GM12878 (cell line): ENCODE measurements around the gene PLVAP. TPM values are rescaled to one million over a fixed set of nuclear protein-coding genes. Genes with fewer than 3 reads are reported as not detected.
A peak's percentile ranks its signal among the peaks of the same experiment; 100 is the strongest.

ENCODE experiments used
- CEBPZ ChIP-seq: fragments of 150-350 bp; IDR thresholded peaks from 2 replicates; pipeline ENCODE4 v1.6.1; 2016; ENCODE audit warnings: low read depth, low read length
- E4F1 ChIP-seq: fragments of 450-650 bp; IDR thresholded peaks from 2 replicates; pipeline ENCODE4 v1.6.1; 2018; ENCODE audit warnings: borderline replicate concordance, mild to moderate bottlenecking; ENCODE audit not compliant: partially characterized antibody
- EED ChIP-seq: sonication (generic); IDR thresholded peaks from 2 replicates; pipeline ENCODE4 v1.6.1; 2016; ENCODE audit warnings: antibody characterized with exemption, low read depth
- GABPA ChIP-seq: IDR thresholded peaks from 2 replicates; pipeline ENCODE4 v1.6.1; 2014; ENCODE audit warnings: antibody characterized with exemption, low read depth, mild to moderate bottlenecking, inconsistent platforms
- HCFC1 ChIP-seq: fragments of 150-350 bp; IDR thresholded peaks from 2 replicates; pipeline ENCODE4 v1.6.1; 2014; ENCODE audit warnings: low read length
- NKRF ChIP-seq: fragments of 450-650 bp; conservative IDR thresholded peaks from 2 replicates; pipeline ENCODE4 v1.6.1; 2017; ENCODE audit warnings: mild to moderate bottlenecking, moderate library complexity
- RELB ChIP-seq: fragments of 450-650 bp; IDR thresholded peaks from 2 replicates; pipeline ENCODE4 v1.6.1; 2017; ENCODE audit warnings: low read depth, mild to moderate bottlenecking, moderate library complexity
- REST ChIP-seq: IDR thresholded peaks from 2 replicates; pipeline ENCODE4 v1.6.1; 2012; ENCODE audit warnings: mild to moderate bottlenecking, low read depth, low read length
- STAT3 ChIP-seq: IDR thresholded peaks from 2 replicates; pipeline ENCODE4 v1.6.1; 2011; ENCODE audit warnings: low read depth, low read length, improper control_type of control experiment
- ZNF24 ChIP-seq: fragments of 450-650 bp; IDR thresholded peaks from 2 replicates; pipeline ENCODE4 v1.6.1; 2017; ENCODE audit warnings: antibody characterized with exemption, mild to moderate bottlenecking
- ZNF622 ChIP-seq: fragments of 450-650 bp; IDR thresholded peaks from 2 replicates; pipeline ENCODE4 v1.6.1; 2017; ENCODE audit warnings: mild to moderate bottlenecking, inconsistent platforms
- polyA plus RNA-seq, 11 experiments: library from polyadenylated mRNA; depleted of rRNA in 4 of 11; unstranded in 6 of 11; stranded (reverse) in 5 of 11; fragments of >200 nt; fragmentation: Nextera tagmentation in 4 of 11; fragmentation: Illumina TruSeq in 1 of 11; extraction: Ambion mirVana in 4 of 11; extraction: Trizol in 1 of 11; gene quantifications; 1 replicate in 1 of 11; 2 replicates in 10 of 11; pipeline versions ENCODE4 v1.2.1 to v1.2.3, GENCODE V29; 2011 to 2016; ENCODE audit warnings: inconsistent platforms in 2 of 11, missing spikeins in 2 of 11, low read depth in 1 of 11
- total RNA-seq, 4 experiments: library from RNA; depleted of rRNA in 3 of 4; stranded (reverse); fragments of >200 nt in 3 of 4; fragmentation: Illumina TruSeq in 1 of 4; extraction: Trizol in 1 of 4; gene quantifications; 2 replicates each; pipeline versions ENCODE4 v1.2.1 to v1.2.3, GENCODE V29; 2013 to 2021

Gene PLVAP
- total and polyA plus RNA-seq, 10 of the 15 experiments (the other 5 are each of a cell fraction or from before 2014, with no cell fraction given) = 0.03 to 0.54 (median 0.06) TPM; not detected in 4

- TF ChIP-seq NKRF = no peak; the same call in none of the 2 replicates
- peak; percentile 37; the same call in 1 of the 2 replicates for TF ChIP-seq RELB
- TF ChIP-seq E4F1 = no peak
- no peak for TF ChIP-seq REST
- TF ChIP-seq HCFC1 = peak; percentile 80
- 0 out of 2 replicates have a peak, but pooled peaks have one; percentile 57 for TF ChIP-seq EED
- no peak for TF ChIP-seq CEBPZ
- TF ChIP-seq GABPA = no peak
- TF ChIP-seq ZNF24 = no peak
- no peak for TF ChIP-seq ZNF622
- no peak for TF ChIP-seq STAT3
Measured at GRCh38 chr19:17305517-17306284, 71.4 kb downstream of the PLVAP start, which contains the start of gene MRPL34 (continued).
